Measurements from ENCODE around the gene ZNF620.

GRCh38 chr3:40516201-40516600 lies 10.4 kb downstream of the ZNF620 start:
- TF ChIP-seq POU6F1 (CRISPR knock-in tag; IDR thresholded peaks at IDR 0.05; ENCODE audit: borderline replicate concordance, low read depth) (no peak), CREB5 (CRISPR knock-in tag; IDR thresholded peaks at IDR 0.05; ENCODE audit: low read depth) (no peak), TOX (CRISPR knock-in tag; IDR thresholded peaks at IDR 0.05; ENCODE audit: borderline replicate concordance) (no peak), TCF4 (CRISPR knock-in tag; IDR thresholded peaks at IDR 0.05; ENCODE audit: borderline replicate concordance) (no peak), TSHZ2 (CRISPR knock-in tag; IDR thresholded peaks at IDR 0.05) (no peak), RARB (CRISPR knock-in tag; IDR thresholded peaks at IDR 0.05) (no peak), PPARA (CRISPR knock-in tag; IDR thresholded peaks at IDR 0.05; ENCODE audit: borderline replicate concordance) (no peak), GLIS3 (CRISPR knock-in tag; IDR thresholded peaks at IDR 0.05) (no peak), ZNF70 (CRISPR knock-in tag; IDR thresholded peaks at IDR 0.05) (no peak)
